H9 (cell line): Measurements from ENCODE around the gene IL21R. TPM values are rescaled to one million over a fixed set of nuclear protein-coding genes. Genes with fewer than 3 reads are reported as not detected.

Experiments
- DNase-seq: peaks from one replicate; pipeline ENCODE4 v3.0.0-alpha.2; 2017
- H2AFZ ChIP-seq: one replicate; pipeline ENCODE4 v1.6.1; 2013; ENCODE audit warnings: mild to moderate bottlenecking, low read length, control low read depth, moderate library complexity
- H2AK5ac ChIP-seq: 2 replicates; pipeline ENCODE4 v1.6.1; 2013; ENCODE audit warnings: low read length, control low read depth, mixed read lengths; ENCODE audit not compliant: insufficient read length
- H2BK120ac ChIP-seq: one replicate; pipeline ENCODE4 v1.6.1; 2013; ENCODE audit warnings: low read depth, mild to moderate bottlenecking, low read length, control low read depth, inconsistent platforms; ENCODE audit not compliant: poor library complexity, severe bottlenecking
- H2BK12ac ChIP-seq: 2 replicates; pipeline ENCODE4 v1.6.1; 2013; ENCODE audit warnings: low read length, control low read depth, mixed read lengths, low read depth; ENCODE audit not compliant: insufficient read length
- H2BK15ac ChIP-seq: 2 replicates; pipeline ENCODE4 v1.6.1; 2013; ENCODE audit warnings: low read depth, low read length, control low read depth
- H2BK20ac ChIP-seq: one replicate; pipeline ENCODE4 v1.6.1; 2013; ENCODE audit warnings: low read depth, mild to moderate bottlenecking, low read length, control low read depth, inconsistent platforms; ENCODE audit not compliant: poor library complexity, severe bottlenecking
- H2BK5ac ChIP-seq: 2 replicates; pipeline ENCODE4 v1.6.1; 2013; ENCODE audit warnings: low read length, control low read depth, mixed read lengths; ENCODE audit not compliant: insufficient read length
- H3K14ac ChIP-seq: 2 replicates; pipeline ENCODE4 v1.6.1; 2013; ENCODE audit warnings: low read length, control low read depth; ENCODE audit not compliant: insufficient read depth
- H3K18ac ChIP-seq: 2 replicates; pipeline ENCODE4 v1.6.1; 2013; ENCODE audit warnings: low read depth, mild to moderate bottlenecking, mixed read lengths, low read length, control low read depth; ENCODE audit not compliant: insufficient read length
- H3K23ac ChIP-seq: 2 replicates; pipeline ENCODE4 v1.6.1; 2013; ENCODE audit warnings: low read length, control low read depth, mixed read lengths, low read depth; ENCODE audit not compliant: insufficient read length
- H3K23me2 ChIP-seq: 2 replicates; pipeline ENCODE4 v1.6.1; 2013; ENCODE audit warnings: low read depth, mild to moderate bottlenecking, mixed read lengths, low read length, control low read depth; ENCODE audit not compliant: insufficient read length, poor library complexity, severe bottlenecking
- H3K27ac ChIP-seq: 2 replicates; pipeline ENCODE4 v1.5.1; 2013; ENCODE audit warnings: low read length, control low read depth, mixed read lengths, low read depth; ENCODE audit not compliant: insufficient read length
- H3K27me3 ChIP-seq: 2 replicates; pipeline ENCODE4 v1.6.1; 2013; ENCODE audit warnings: low read length, control low read depth, inconsistent platforms; ENCODE audit not compliant: insufficient read depth
- H3K4ac ChIP-seq: 2 replicates; pipeline ENCODE4 v1.6.1; 2013; ENCODE audit warnings: low read depth, mild to moderate bottlenecking, control low read depth, inconsistent platforms, low read length, moderate library complexity
- H3K4me1 ChIP-seq: 2 replicates; pipeline ENCODE4 v1.6.1; 2013; ENCODE audit warnings: low read length, control low read depth, inconsistent platforms; ENCODE audit not compliant: insufficient read depth
- H3K4me2 ChIP-seq: 2 replicates; pipeline ENCODE4 v1.6.1; 2013; ENCODE audit warnings: low read length, control low read depth, mixed read lengths; ENCODE audit not compliant: insufficient read length, insufficient read depth
- H3K56ac ChIP-seq: 2 replicates; pipeline ENCODE4 v1.6.1; 2013; ENCODE audit warnings: low read depth, mild to moderate bottlenecking, mixed read lengths, low read length, control low read depth; ENCODE audit not compliant: insufficient read length
- H3K79me1 ChIP-seq: 2 replicates; pipeline ENCODE4 v1.6.1; 2013; ENCODE audit warnings: low read depth, mild to moderate bottlenecking, moderate library complexity, low read length, control low read depth, inconsistent platforms; ENCODE audit not compliant: insufficient read depth, poor library complexity, severe bottlenecking
- H3K79me2 ChIP-seq: 2 replicates; pipeline ENCODE4 v1.6.1; 2013; ENCODE audit warnings: low read length, control low read depth, inconsistent platforms; ENCODE audit not compliant: insufficient read depth
- H3K9ac ChIP-seq: 2 replicates; pipeline ENCODE4 v1.6.1; 2013; ENCODE audit warnings: low read length, control low read depth, mixed read lengths; ENCODE audit not compliant: insufficient read length; ENCODE audit errors: extremely low read depth
- H3K9me3 ChIP-seq: one replicate; pipeline ENCODE4 v1.6.1; 2013; ENCODE audit warnings: low read depth, low read length, inconsistent platforms; ENCODE audit not compliant: control insufficient read depth
- H3T11ph ChIP-seq: one replicate; pipeline ENCODE4 v1.6.1; 2013; ENCODE audit warnings: mild to moderate bottlenecking, low read length, control low read depth, inconsistent platforms
- H4K20me1 ChIP-seq: one replicate; pipeline ENCODE4 v1.6.1; 2013; ENCODE audit not compliant: control insufficient read depth, insufficient read length, insufficient read depth
- H4K5ac ChIP-seq: 2 replicates; pipeline ENCODE4 v1.6.1; 2013; ENCODE audit warnings: low read depth, mild to moderate bottlenecking, mixed read lengths, low read length, control low read depth; ENCODE audit not compliant: insufficient read length
- H4K8ac ChIP-seq: replicated peaks from 2 replicates; pipeline ENCODE4 v1.6.1; 2013; ENCODE audit warnings: low read length, control low read depth, mixed read lengths, low read depth; ENCODE audit not compliant: insufficient read length
- H4K91ac ChIP-seq: 2 replicates; pipeline ENCODE4 v1.6.1; 2013; ENCODE audit warnings: low read depth, mild to moderate bottlenecking, moderate library complexity, mixed read lengths, low read length, control low read depth; ENCODE audit not compliant: insufficient read length
- H3K27ac Mint-ChIP-seq, 3 experiments: 2 replicates in 2 of 3; 3 replicates in 1 of 3; pipeline ENCODE4 v1.8.0; 2020 to 2021; ENCODE audit warnings: mixed read lengths in 3 of 3, mild to moderate bottlenecking in 1 of 3, moderate library complexity in 1 of 3
- H3K27me3 Mint-ChIP-seq: 2 replicates; pipeline ENCODE4 v1.8.0; 2021; ENCODE audit warnings: low read depth, mild to moderate bottlenecking, moderate library complexity, mixed read lengths
- H3K36me3 Mint-ChIP-seq, 3 experiments: 2 replicates in 2 of 3; 3 replicates in 1 of 3; pipeline ENCODE4 v1.8.0; 2020 to 2021; ENCODE audit warnings: low read depth in 3 of 3, mixed read lengths in 3 of 3; ENCODE audit not compliant: insufficient read depth in 1 of 3
- H3K4me1 Mint-ChIP-seq, 2 experiments: 2 replicates each; pipeline ENCODE4 v1.8.0; 2020; ENCODE audit warnings: mixed read lengths in 2 of 2
- H3K4me3 Mint-ChIP-seq, 2 experiments: 2 replicates in 1 of 2; 3 replicates in 1 of 2; pipeline ENCODE4 v1.8.0; 2020 to 2021; ENCODE audit warnings: mild to moderate bottlenecking in 2 of 2, mixed read lengths in 2 of 2, moderate library complexity in 1 of 2
- H3K9me3 Mint-ChIP-seq, 2 experiments: 2 replicates in 1 of 2; 3 replicates in 1 of 2; pipeline ENCODE4 v1.8.0; 2020; ENCODE audit warnings: mild to moderate bottlenecking in 2 of 2, mixed read lengths in 2 of 2, moderate library complexity in 1 of 2
- WGBS: extraction: QIAGEN DNeasy Blood & Tissue Kit; methylation state at CpG from one replicate; pipeline ENCODE4 v1.1.7; 2013; ENCODE audit warnings: missing lambda C conversion rate, low lambda C conversion rate, mixed read lengths; ENCODE audit not compliant: insufficient read length; ENCODE audit errors: extremely low coverage; 5-methylcytosine and 5-hydroxymethylcytosine counted together
- total RNA-seq: library from RNA; stranded (reverse); gene quantifications from 2 replicates; pipeline ENCODE4 v1.2.1, GENCODE V29; 2021
- TF ChIP-seq, protein P1 (sequence below): fragments of 200-600 bp; sonication (generic); conservative IDR thresholded peaks from 3 replicates; pipeline ENCODE4 v1.8.0; 2021; ENCODE audit warnings: antibody characterized with exemption, mild to moderate bottlenecking

IL21R gene
- total RNA-seq, 1 experiment from 2014 or later: 0.07 TPM

- H3T11ph ChIP-seq: no peak overlapping the region
Observed at GRCh38 chr16:27407133-27407532, 5.2 kb downstream of the IL21R start.

More at GRCh38 chr16:27407133-27407532, 5.2 kb downstream of the IL21R start:
- Mint-ChIP-seq H3K4me1 (peaks cover 26 to 30% of the 10 kb centered on the region in 2 experiments), H3K4me3 (no peak overlapping the region), H3K27me3 (0 out of 2 replicates have a peak, but pooled peaks cover 1% of the 10 kb centered on the region), H3K9me3 (peaks cover 5 to 13% of the 10 kb centered on the region in 2 experiments), H3K36me3 (peaks cover 0 to 5% (median 0%) of the 10 kb centered on the region in 3 experiments; a peak in 2 of 7 replicates), H3K27ac (no peak overlapping the region)
- no peaks in the 10 kb centered on the region for H3K79me1 ChIP-seq
- H2BK120ac ChIP-seq: no peak overlapping the region
- H2BK5ac ChIP-seq: no peak overlapping the region
- TF ChIP-seq, protein P1, sequence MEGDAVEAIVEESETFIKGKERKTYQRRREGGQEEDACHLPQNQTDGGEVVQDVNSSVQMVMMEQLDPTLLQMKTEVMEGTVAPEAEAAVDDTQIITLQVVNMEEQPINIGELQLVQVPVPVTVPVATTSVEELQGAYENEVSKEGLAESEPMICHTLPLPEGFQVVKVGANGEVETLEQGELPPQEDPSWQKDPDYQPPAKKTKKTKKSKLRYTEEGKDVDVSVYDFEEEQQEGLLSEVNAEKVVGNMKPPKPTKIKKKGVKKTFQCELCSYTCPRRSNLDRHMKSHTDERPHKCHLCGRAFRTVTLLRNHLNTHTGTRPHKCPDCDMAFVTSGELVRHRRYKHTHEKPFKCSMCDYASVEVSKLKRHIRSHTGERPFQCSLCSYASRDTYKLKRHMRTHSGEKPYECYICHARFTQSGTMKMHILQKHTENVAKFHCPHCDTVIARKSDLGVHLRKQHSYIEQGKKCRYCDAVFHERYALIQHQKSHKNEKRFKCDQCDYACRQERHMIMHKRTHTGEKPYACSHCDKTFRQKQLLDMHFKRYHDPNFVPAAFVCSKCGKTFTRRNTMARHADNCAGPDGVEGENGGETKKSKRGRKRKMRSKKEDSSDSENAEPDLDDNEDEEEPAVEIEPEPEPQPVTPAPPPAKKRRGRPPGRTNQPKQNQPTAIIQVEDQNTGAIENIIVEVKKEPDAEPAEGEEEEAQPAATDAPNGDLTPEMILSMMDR: no peak
- H3K9me3 ChIP-seq: no peaks in the 10 kb centered on the region
- no peaks in the 10 kb centered on the region for H3K27me3 ChIP-seq
- no peak overlapping the region for H3K27ac ChIP-seq
- no peak overlapping the region for H4K8ac ChIP-seq
- H4K20me1 ChIP-seq: no peaks in the 10 kb centered on the region
- no peak overlapping the region for H2BK15ac ChIP-seq
- H2AK5ac ChIP-seq: no peak overlapping the region
- no peak overlapping the region for H2AFZ ChIP-seq
- H3K9ac ChIP-seq: no peak overlapping the region
- no peak overlapping the region for H2BK20ac ChIP-seq
- WGBS: no CpG with 5 or more reads among the region's 2 CpGs
- H3K23ac ChIP-seq: no peak overlapping the region
- H3K18ac ChIP-seq: no peak overlapping the region
- H4K5ac ChIP-seq: no peak overlapping the region
- no peak overlapping the region for H3K56ac ChIP-seq
- no peak overlapping the region for H3K14ac ChIP-seq
- H4K91ac ChIP-seq: no peak overlapping the region
- H3K4ac ChIP-seq: no peak overlapping the region
- H3K4me2 ChIP-seq: no peak overlapping the region
- H3K79me2 ChIP-seq: no peaks in the 10 kb centered on the region
- no peaks in the 10 kb centered on the region for H3K4me1 ChIP-seq
- H2BK12ac ChIP-seq: no peak overlapping the region
- no peak for DNase-seq
- H3K23me2 ChIP-seq: no peaks in the 10 kb centered on the region
